Measurements from ENCODE around the gene SCUBE3. TPM values are rescaled to one million over a fixed set of nuclear protein-coding genes. Genes with fewer than 3 reads are reported as not detected.

SCUBE3 gene
- total RNA-seq, result 4.2 and 5.0 TPM in 2 replicates

GRCh38 chr6:35213824-35214756 lies at the start of gene SCUBE3:
Gene SCUBE3, plus strand, starts transcription at chr6:35213956. Its CDS starts 463 bp downstream, at chr6:35214419.

DNA sequence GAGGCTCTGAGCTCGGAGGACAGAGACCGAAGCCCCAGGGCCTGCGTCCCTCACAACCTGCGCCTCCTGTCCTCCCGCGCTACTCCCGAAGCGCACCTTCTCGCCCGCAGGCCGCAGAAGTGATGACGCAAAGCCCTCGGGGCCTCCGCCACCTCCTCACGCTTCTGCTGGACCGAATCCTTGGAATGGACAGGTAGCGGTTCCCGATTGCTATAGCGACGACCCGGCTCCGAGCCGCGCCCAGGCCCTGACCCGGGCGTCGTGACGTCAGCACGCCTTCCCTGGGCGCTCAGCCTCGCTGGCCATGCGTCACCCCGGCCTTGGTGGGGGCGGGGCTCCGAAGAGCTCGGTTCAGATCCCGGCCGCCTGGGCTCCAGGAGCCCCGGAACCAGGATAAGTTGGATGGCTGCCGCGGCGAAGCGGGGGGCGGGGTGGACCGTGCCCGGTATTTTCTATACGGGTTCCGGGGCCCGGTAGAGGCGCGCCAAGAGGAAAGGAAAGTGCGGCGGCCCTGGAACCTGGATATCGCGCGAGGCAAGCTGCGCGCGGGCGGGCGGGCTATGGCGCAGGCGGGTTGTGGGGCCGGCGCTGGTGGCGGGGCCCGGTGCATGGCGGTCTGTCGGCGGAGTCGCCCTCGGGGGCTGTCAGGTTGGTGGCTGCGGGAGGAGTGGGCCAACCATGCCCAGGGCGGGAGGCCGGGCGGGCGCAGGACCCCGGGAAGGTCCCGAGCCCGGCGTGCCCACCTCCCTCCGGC lies 45.6 kb downstream of the SCUBE3 start, which contains the start of gene ZNF76:
Gene ZNF76, plus strand, starts transcription at position 542 of the 754 bp plus-strand sequence. CDS start 21,417 bp downstream, outside the sequence.

GRCh38 chr6:35297601-35298481 lies 84.1 kb downstream of the SCUBE3 start, which contains the start of gene DEF6:
Gene DEF6, plus strand, starts transcription at chr6:35297818. Its CDS starts 39 bp downstream, at chr6:35297857.

Other genes starting within 250 kb of the SCUBE3 start
- gene TCP11, start 72.6 kb upstream of the SCUBE3 start, total RNA-seq, result 0.46 TPM in 1 of 2 replicates, not detected in the other
- gene ZNF76, start 45.8 kb downstream of the SCUBE3 start, total RNA-seq, result 10.7 and 12.5 TPM in 2 replicates
- gene DEF6, start 83.9 kb downstream of the SCUBE3 start, total RNA-seq, result 1.2 TPM in 2 replicates
- gene PPARD, start 128.6 kb downstream of the SCUBE3 start, total RNA-seq, result 8.0 and 16.5 TPM in 2 replicates
- 3.3 and 4.4 TPM in 2 replicates for gene FANCE, start 238.4 kb downstream of the SCUBE3 start, total RNA-seq